NCI-H1092 treated with DMSO at 0.1 percent for 48 hours (cell line): Measurements from ENCODE around the gene TYROBP.
"Not testable (repeated sequence)": the region's sequence is repeated elsewhere in the genome, so short reads cannot be mapped to it uniquely, and the experiment has no call there.

Experiments
- DNase-seq: peaks from one replicate; lab custom pipeline; 2025; lab: John Stamatoyannopoulos, UW

TYROBP gene

DNA sequence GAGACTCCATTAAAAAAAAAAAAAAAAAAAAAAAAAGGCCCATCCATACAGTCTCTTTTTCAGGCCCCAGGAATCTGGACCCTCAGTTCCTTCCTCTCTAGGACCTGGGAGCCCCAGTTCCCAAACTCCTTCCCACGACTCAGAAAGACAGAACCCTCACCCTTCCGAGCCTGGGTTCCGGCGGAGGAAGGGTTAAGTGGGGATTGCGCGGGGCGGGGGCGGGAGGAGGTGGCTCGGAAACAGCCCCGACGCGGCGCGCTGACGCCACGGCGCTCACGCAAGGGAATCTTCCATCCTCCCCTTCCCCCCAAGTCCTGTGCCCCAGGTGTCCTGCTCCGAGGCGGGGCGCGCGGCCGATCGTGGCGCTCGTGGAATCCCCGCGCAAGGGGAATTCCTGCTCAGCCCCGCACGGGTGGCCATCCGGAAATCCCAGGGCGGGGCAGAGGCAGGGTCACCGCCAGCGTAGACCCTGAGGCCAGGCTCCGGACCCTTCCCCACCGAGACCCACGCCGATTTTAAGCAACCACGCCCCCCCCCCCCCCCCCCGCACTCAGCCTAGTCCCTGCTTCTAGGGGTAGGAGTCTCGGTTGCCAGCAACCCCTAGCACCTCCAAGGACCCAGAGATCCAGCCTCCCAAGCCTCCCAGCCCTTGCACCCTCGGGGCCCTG, 8.4 kb downstream of the TYROBP start:
- DNase-seq: peak; percentile 8

DNA sequence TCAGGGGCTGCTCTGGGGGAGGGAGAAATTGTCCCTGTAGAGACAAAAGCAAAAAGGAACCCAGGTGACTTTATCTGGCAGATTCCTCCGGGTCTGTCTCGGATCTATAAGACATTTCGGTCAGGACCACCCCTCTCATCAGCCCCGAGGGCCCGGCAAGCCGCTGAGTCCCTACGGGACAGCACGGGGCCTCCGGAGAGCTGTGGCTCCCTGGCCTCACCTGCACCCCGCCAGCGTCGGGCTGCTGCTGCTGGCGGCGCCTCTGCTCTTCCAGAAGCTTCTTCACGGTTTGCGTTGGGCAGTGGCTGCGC, 9.6 kb downstream of the TYROBP start:
- DNase-seq: no peak

DNA sequence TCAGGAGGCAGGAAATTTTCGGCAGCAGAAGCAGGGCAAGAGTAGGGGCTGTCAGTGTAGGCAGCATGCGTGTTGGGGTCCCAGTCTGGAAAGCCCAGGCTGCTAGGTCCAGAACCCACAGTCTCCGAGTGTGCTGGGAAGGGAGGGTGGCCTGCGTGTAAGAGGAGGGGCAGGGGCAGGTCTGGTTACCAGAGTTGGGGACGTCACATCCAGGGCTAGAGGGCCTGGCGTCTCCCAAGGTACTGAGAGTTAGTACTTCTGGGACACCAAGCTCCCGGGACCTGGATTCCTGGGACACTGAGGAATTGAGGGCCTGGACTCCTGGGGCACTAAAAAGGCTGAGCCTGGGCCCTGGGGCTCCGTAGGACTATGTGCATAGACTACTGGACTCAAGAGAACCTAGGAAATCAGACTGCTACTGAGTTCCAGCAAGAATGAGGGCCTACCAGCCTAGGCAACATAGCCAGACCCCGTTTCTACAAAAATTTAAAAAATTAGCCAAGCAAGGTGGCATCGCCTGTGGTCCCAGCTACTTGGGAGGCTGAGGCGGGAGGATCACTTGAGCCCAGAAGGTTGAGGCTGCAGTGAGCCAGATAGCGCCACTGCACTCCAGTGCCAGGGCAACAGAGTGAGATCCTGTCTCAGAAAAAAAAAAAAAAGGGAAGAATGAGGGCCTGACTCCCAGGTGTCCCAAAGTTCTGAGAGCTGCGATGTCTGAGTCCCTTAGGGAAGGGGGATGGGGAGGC, 10.2 kb downstream of the TYROBP start:
- DNase-seq: no peak

DNA sequence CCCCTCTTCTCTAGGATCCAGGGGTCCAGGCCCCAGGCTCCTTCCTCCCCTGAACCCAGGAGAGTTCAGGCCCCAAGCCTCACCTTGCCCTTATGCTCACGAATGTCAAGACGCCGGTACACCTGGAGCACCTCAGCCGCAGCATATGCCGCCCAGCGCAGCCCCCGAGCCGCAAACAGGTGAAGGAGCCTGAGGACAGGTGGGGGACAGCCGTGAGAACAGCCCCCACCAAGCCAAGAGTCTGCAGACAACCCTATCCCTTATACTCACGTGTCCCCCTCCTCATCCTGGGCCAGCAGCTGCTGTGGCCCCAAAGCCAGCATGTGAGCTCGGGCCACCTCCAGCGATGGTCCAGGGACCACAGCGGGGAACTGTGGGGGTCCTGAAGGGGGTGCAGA, 11.5 kb downstream of the TYROBP start:
- DNase-seq: no peak

DNA sequence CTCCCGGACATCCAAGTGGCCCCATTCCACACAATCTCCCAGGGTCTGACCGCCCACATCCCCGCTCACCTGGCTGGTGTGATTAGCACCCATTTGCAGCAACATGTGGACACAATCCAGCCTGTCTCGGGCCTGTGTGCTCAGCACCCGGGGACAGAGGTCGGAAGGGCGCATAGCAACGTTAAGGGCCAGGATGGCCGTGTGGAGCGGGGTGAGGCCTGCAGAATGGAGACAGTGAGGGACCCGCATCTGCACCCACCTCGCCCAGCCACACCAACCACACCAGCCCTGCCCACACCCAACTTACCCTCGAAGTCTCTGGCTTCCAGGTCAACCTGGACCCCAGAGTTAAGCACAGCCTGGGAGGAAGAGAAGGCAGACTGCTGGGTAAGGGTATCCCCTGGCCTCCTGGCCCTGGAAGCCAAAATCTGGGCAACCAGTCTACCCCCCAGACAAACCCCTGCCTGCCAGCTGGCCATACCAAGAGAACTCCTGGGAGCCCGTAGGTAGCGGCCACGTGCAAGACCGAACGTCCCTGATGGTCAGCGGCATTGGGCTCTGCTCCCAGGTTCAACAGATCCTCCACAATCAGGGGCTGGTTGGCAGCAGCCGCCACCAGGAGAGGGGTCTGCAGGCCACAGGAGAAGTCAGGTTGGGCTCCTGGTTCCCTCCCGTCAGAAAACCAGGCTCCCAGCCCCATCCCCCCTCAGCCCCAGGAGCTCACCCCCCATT, 12.0 kb downstream of the TYROBP start:
- no peak for DNase-seq

DNA sequence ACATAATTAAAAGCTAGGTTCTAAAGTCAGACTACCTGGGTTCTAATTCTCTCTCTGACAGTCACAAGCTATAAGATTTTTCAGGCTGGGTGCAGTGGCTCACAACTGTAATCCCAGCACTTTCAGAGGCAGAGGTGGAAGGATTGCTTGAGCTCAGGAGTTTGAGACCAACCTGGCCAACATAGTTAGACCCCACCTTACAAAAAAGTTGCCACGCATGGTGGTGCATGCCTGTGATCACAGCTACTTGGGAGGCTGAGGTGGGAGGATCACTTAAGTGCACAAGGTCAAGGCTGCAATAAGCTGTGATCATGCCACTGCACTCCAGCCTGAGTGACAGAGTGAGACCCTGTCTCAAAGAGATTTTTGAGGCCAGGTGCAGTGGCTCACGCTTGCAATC, 13.8 kb downstream of the TYROBP start:
- no peak for DNase-seq

DNA sequence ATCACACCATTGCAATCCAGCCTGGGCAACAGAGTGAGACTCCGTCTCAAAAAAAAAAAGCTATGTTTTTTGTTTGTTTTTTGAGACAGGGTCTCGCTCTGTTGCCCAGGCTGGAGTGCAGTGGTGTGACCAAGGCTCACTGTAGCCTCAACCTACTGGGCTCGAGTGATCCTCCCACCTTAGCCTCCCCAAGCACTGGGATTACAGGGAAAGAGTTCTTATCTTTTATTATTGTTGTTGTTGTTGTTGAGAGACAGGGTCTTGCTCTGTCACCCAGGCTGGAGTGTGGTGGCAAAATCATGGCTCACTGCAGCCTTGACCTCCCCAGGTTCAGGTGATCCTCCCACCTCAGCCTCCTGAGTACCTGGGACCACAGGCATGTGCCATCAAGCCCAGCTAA, 16.3 kb downstream of the TYROBP start:
- not testable (repeated sequence) for DNase-seq

DNA sequence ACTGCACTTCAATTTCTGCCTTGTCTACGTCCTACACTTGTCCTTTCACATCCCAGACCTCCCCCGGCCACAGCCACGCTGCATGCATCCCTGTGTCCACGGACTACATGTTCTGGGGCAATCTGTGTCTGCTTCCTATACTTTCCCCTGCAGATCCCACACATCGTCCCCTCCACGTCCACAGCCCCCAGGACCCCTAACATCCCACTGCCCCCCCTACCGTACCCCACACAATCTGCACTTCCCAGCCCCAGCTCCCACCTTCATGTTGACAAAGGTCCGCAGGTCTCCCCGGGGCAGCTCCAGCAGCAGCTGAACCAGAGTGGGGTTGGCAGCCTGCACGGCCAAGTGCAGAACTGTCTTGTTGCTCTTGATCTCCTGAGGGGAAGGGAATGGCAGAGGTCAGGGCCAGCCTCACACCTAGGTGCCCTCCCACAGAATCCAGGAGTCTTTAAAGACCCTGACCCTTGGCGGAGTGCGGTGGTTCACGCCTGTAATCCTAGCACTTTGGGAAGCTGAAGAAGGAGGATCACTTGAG, 17.9 kb downstream of the TYROBP start:
- DNase-seq: no peak

DNA sequence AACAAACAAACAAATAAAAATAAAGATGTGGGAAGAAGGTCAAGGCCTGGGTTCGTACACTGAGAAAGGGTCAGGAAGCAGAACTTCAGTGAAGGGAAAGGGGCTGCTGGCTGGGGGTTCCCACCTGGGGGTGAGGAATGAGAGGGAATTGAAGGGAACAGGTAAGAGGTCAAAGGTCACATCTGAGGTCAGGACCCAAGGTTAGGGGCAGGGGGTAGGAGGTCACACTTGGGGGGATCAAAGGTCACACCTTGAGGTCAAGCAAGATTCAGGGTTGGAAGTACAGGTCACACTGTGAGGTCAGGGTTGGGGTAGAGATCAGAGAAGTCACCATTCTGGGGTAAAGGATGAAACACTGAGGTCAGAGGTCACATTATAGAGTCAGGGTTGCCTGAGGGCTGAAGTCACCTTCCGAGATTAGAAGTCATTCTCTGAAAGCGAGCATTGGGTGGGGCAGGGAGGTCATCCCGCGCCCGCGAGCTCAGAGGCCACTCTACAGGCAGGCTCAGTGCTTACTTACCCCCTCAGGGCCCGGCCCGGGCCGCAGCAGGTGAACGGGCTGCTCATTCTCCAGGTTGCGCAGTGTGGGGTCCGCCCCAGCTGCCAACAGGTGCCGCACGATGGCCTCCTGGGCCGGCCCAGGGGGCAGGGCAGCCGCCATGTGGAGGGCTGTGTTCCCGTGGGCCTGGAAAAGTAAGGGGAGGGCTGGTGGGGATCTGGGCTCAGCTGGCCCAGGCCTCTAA, 18.6 kb downstream of the TYROBP start:
- no peak for DNase-seq

DNA sequence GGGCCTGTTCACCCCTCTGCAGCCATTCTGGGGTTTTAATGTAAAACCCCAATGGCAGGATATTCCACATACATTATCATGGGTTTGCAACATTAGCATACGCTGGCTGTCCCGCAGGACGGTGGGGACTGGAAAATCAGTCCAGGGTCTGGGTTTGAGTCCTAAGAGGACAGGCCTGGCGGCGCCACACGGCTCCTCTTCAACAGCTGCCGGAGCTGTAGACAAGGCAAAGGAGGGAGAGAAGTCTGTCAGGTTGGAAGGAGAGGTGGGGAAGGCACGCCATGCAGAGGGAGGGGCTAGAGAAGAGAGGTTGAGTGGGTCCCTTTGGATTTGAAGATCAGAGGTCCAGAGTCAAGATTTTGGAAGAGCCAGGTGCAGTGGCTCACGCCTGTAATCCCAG, 19.7 kb downstream of the TYROBP start:
- no peak for DNase-seq

DNA sequence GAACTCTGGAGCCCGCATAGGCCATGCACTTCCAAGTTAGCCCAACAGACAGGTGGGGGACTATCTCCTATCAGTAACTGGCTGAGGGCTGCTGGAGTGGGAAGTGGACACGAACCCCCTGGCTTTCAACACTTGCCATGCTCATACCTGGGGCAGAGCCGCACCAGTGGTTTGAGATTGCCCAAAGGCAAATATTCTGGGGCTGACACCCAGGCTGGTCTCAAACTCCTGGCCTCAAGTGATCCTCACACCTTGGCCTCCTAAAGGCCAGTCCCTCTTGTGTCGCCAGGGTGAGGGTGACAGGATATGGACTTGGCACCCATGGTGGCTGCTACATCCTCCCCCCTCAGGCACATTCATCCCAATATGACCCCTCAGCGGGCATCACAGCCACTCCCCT, 20.9 kb downstream of the TYROBP start:
- no peak for DNase-seq

DNA sequence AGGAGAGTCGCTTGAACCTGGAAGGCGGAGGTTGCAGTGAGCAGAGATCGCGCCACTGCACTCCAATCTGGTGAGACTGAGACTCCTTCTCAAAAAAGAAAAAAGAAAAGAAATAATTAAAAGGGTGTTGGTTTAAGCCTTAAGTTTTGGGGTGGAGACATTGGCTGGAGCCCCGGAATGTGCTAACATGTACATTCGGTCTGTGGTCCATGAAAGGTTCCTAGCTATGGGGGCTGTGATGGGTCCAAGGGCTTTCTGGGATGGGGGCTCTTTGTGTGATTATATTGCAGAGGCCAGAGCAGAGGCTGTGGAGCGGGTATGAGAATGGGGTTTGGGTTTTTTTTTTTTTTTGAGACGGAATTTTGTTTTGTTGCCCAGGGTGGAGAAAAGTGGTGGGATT, 22.2 kb downstream of the TYROBP start:
- DNase-seq: no peak

DNA sequence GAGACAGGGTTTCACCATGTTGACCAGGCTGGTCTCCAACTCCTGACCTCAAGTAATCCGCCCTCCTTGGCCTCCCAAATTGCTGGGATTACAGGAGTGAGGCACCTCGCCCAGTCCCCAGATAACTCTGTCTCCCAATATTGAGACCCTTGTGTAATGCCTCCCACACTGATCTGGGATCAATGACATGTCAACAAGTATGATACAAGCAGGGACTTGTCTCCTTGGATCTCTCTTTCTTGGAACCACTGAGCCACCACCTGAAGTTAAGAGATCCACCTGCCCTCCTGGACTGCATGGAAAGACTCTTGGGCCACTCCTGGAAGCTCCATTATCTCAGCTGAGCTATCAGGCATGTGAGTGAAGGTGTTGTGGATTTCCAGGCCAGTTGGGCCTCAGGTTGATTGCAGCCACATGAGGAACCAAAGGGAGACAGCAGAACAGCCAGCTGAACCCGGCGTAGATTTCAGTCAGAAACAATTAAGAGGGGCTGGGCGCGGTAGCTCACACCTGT, 22.8 kb downstream of the TYROBP start:
- DNase-seq: no peak

DNA sequence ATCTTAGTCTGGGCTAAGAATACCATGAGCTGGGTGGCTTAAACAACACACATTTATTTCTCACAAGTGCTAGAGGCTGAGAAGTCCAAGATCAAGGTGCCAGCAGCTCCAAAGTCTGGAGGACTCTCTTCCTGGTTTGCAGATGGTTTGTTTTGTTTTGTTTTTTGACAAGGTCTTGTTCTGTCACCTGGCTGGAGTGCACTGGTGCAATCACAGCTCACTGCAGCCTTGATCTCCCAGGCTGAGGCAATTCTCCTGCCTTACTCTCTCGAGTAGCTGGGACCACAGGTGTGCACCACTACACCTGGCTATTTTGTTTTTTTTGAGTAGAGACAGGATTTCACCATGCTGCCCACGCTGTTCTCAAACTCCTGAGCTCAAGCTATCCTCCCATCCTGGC, 24.2 kb downstream of the TYROBP start:
- no peak for DNase-seq

DNA sequence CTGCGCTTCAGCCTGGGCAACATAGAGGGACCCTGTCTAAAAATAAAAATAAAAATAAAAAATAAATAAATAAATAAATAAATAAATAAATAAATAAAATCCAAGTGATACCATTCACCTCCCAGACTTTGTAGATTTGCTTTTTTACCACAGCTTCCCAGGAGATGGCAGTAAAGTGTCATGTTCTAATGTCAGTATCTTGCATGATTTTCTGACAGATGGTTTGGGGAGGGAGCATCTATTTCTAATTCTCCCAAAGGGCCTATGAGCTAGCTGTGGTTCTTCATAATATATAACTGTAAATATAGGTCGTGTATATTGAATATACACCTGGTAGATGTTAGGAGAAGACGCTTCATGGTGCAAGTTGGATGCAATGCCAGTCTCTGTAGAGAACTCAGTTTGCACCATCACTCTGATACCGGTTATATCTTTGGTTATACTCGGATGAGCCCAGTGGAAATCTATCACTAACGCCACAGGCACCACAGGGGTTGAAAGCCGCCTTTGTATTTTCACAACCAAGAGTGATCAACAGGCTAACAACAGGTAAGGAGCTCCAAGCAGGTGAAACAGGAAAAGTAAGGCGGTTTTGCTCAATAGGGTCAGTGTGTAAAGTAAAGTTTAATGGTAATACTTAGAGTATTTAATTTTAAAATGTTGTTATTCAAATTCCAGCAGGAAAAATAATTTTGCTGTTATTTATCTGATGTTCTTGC, 25.8 kb downstream of the TYROBP start:
- peak; percentile 79 for DNase-seq

DNA sequence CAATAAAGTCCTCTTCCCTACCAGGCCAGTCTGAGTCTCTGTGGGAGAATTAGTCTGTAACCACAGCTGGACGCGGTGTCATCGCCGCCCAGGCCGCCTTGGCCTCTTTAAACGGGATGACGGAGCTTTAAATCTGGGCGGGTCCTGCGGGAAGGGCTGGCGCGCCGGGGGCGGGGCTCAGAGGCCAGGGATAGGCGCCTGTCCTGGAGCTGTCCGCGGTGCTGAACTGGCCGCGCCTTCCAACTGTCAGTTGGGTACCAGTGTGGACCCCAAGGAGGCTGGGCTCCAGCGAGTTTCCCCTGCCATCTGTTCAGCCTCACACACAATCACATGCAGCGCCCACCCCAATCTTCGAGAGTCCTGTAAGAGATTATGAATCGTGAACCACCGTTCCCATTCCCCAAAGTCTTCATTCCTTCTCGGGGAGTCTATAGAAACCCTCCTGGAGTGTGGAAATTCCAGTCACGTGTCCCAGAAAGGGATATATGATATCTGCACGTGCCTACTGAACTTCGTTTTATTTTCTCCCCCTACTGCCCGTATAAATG, 28.3 kb downstream of the TYROBP start:
- DNase-seq: no peak

DNA sequence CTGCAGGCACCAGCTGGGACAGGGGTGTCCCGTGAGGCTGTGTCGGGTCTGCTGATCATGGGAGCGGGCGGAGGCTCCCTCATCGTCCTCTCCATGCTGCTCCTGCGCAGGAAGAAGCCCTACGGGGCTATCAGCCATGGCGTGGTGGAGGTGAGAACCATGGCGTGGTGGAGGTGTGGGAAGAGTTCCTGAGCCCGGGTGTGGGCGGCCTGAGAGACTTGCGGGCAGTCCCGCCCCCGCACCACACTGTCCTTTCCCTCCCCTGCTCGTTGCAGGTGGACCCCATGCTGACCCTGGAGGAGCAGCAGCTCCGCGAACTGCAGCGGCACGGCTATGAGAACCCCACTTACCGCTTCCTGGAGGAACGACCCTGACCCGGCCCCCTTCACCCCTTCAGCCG, 29.0 kb downstream of the TYROBP start:
- no peak for DNase-seq

DNA sequence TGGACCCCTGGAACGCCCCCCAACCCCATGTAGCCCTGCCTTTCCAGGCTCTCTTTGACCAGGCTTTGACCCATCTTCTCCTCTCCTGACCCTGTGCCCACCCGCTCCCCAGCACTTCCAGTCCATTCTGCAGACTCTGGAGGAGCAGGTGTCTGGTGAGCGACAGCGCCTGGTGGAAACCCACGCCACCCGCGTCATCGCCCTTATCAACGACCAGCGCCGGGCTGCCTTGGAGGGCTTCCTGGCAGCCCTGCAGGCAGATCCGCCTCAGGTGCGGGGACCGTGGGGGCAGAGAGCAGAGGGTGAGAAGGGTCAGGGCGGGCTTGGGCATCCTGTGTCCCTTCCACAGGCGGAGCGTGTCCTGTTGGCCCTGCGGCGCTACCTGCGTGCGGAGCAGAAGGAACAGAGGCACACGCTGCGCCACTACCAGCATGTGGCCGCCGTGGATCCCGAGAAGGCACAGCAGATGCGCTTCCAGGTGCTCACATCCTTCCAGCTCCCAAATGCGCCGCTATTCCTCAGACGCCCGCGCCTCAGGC, 33.6 kb downstream of the TYROBP start:
- no peak for DNase-seq

DNA sequence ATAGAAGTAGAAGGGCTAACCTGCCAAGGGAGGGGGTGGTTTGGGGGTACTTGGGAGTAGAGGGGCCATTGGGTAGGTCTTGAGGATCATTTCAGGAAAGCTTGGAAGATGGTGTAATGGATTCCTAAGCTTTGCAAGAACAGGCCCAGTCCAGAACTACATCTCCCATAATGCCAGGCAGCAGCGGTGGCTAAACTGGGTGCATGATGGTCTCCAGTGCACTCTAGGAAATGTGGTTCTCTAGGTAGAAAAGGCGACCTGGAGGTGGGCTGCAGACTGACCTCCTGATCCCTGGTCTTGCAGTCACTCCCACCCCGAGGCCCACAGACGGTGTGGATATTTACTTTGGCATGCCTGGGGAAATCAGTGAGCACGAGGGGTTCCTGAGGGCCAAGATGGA, 35.9 kb downstream of the TYROBP start:
- no peak for DNase-seq

DNA sequence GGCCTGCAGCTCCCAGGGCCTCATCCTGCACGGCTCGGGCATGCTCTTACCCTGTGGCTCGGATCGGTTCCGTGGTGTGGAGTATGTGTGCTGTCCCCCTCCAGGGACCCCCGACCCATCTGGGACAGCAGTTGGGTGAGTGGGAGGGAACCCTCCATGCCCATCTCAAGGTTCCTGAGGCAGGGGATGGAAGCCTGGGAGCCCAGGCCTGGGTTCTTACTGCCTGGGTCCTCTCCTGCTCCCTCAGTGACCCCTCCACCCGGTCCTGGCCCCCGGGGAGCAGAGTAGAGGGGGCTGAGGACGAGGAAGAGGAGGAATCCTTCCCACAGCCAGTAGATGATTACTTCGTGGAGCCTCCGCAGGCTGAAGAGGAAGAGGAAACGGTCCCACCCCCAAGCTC, 36.5 kb downstream of the TYROBP start:
- DNase-seq: no peak

DNA sequence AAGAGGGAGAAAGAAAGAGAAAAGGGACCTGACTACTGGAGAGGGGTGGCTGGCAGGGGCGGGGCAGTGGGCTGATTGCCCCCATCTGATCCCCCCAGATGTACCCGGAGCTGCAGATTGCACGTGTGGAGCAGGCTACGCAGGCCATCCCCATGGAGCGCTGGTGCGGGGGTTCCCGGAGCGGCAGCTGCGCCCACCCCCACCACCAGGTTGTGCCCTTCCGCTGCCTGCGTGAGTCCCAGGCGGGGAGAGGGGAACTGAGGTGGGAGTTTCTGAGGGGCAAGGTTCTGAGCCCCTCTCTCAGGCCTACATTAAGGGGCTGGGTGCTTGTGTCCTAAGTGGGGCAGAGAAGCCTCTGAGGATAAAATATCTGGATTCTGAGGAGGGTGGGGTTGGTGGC, 37.3 kb downstream of the TYROBP start:
- DNase-seq: no peak
